GM18519 (cell line): ENCODE data around the gene DCLK2.

Experiments used
- ATAC-seq: cut with Tn5 transposase; IDR thresholded peaks from one replicate; pipeline ENCODE4 v1.9.1; 2021; ENCODE audit warnings: mild to moderate bottlenecking, moderate library complexity; ENCODE audit not compliant: unreplicated experiment, low FRiP score

DCLK2 gene

DNA sequence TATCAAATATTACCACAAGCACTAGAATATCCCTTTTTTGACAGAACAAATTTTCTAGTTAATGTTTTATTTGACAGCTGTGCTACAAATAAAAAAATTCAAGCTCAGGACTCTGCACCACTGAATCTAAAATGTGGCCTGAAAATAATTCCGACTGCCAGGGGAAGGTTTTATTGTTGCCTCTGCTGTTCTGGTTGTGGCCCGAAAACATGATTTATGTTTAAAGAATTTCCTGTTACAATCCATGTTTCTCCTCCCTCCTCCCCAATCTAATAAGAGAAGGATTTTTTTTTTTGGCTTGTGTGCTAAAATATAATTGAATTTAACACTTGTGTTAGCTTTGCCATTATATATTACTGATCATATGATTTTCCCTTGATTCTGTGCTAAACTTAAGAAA, 227.8 kb downstream of the DCLK2 start:
- ATAC-seq = no peak

DNA sequence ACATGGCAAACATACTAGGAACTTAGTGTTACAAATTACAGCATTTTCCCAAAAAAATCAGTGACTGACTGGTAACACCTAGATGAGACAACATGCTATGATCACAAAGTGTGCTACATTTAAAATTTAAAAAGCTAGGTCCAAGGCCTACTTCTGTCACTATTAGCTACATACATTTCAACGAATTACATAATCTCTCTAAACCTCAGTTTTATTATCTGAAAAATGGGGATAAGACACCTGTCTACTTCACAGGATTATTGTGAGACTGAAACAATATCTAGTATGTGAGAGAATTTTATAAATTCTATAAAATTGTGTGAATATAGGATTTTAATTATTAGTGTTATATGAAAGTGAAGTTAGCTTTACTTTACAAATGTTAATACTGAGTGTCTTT, 228.5 kb downstream of the DCLK2 start:
- no peak for ATAC-seq
